ENCODE results near the gene GET4. TPM values are rescaled to one million over a fixed set of nuclear protein-coding genes. Genes with fewer than 3 reads are reported as not detected.

GET4 gene
- total and polyA plus RNA-seq, 2 of the 8 experiments (the other 6 are each of a cell fraction or from before 2014, with no cell fraction given), result 56.7 to 74.1 TPM

DNA sequence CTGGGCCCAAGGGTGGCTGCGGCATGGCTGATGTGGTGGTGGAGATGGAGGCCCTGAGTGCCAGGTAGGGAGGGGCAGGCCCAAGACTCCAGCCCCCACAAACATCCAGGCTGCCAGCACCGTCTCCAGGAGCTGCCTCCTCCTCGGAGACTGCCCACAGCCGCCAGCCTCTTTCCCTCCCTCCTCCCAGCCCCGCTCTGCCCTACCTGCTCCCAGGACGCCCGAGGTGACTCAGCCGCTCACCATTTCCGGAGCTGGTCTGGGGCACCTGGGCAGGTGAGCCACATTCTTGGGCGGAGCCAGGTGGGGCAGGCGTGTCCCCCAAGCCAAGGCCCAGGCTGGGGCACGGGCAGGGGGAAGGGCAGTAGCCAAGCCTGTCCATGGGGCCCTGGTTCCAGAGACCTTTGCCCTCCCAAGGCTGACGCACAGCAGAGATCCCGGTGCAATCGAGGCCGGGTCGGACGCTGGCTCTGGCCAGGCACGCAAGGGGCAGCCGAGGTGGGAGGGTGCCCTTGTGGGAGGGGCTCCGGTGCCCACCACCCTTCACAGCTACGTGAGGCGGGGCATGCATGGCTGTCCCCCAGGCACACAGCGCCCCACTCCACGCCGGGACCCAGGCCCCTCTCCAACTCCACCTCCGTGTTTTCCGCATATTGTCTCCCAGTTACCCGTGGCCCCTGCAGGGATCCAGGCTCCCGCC is 69.4 kb downstream of the GET4 start:
- Histone ChIP-seq H4K20me1 (replicated peaks in 1 of 2; ENCODE audit: control insufficient read depth in 1 of 2, insufficient read depth in 2 of 2, low read length in 2 of 2) (no peaks in the 10 kb centered on the region), H2BK12ac (ENCODE audit: low read depth, low read length) (peak overlapping the region; percentile 99; the same call in 1 of the 2 replicates), H3K79me2 (ENCODE audit: control insufficient read depth in 1 of 2, insufficient read depth in 2 of 2, low read length in 2 of 2) (no peaks in the 10 kb centered on the region), H3K27me3 (replicated peaks in 1 of 4; ENCODE audit: control insufficient read depth in 3 of 4, extremely low read depth in 1 of 4, insufficient read depth in 3 of 4, low read length in 3 of 4) (peaks cover 0 to 4% (median 0%) of the 10 kb centered on the region in 4 experiments; a peak in 2 of 7 replicates), H2AK5ac (ENCODE audit: low read depth, low read length) (no peak overlapping the region; the same call in 1 of the 2 replicates), H3K36me3 (ENCODE audit: control insufficient read depth in 2 of 4, insufficient read depth in 4 of 4, low read length in 3 of 4) (no peaks in the 10 kb centered on the region), H4K91ac (replicated peaks; ENCODE audit: insufficient read length, low read length) (peak overlapping the region; percentile 100), H2BK20ac (ENCODE audit: low read length) (peak overlapping the region; percentile 86), H2BK15ac (ENCODE audit: low read length) (peak overlapping the region; percentile 53; the same call in 1 of the 2 replicates), H3K27ac (ENCODE audit: low read depth, low read length) (peak overlapping the region; percentile 72; the same call in 1 of the 2 replicates), H4K8ac (ENCODE audit: extremely low read depth, insufficient read depth, low read length) (peak overlapping the region; percentile 77), H3K23me2 (ENCODE audit: low read depth, low read length) (no peaks in the 10 kb centered on the region), H3K79me1 (ENCODE audit: low read depth, low read length) (no peaks in the 10 kb centered on the region), H3K18ac (ENCODE audit: extremely low read depth, low read length) (peak overlapping the region; percentile 83), H3K23ac (ENCODE audit: insufficient read length) (no peak overlapping the region), H3K56ac (replicated peaks; ENCODE audit: insufficient read length, low read depth, low read length) (peak overlapping the region; percentile 1), H3K4ac (replicated peaks; ENCODE audit: insufficient read length, low read depth, low read length) (peak overlapping the region; percentile 96), H2AFZ (ENCODE audit: low read length) (0 out of 2 replicates have a peak overlapping the region, but pooled peaks have one; percentile 1), H4K5ac (ENCODE audit: insufficient read length, low read depth, low read length) (peak overlapping the region; percentile 46), H3K9me3 (ENCODE audit: insufficient read depth in 2 of 2, low read depth in 1 of 2, low read length in 1 of 2) (no peaks in the 10 kb centered on the region), H2BK5ac (ENCODE audit: low read depth, low read length) (peak overlapping the region; percentile 93; the same call in 1 of the 2 replicates), H3K4me1 (replicated peaks in 1 of 4; ENCODE audit: control insufficient read depth in 3 of 4, insufficient read depth in 4 of 4, low read length in 3 of 4) (peaks cover 0 to 26% (median 18%) of the 10 kb centered on the region in 4 experiments; a peak in 6 of 7 replicates), H2BK120ac (replicated peaks; ENCODE audit: low read depth, low read length) (peak overlapping the region; percentile 79), H3K4me3 (ENCODE audit: extremely low read depth in 1 of 4, insufficient read depth in 2 of 4, low read depth in 3 of 4, low read length in 4 of 4) (peak overlapping the region in 2 of 4 experiments; percentile 11 to 39; a peak in 3 of 8 replicates), H3K4me2 (ENCODE audit: insufficient read depth in 1 of 2, low read depth in 2 of 2, low read length in 2 of 2) (peak overlapping the region; percentile 47 to 58; a peak in 3 of 4 replicates), H3K14ac (ENCODE audit: insufficient read length) (no peak overlapping the region), H3K9ac (replicated peaks in 1 of 4; ENCODE audit: extremely low read depth in 1 of 4, low read depth in 3 of 4, low read length in 3 of 4) (no peak overlapping the region; a peak in 1 of 7 replicates)
- 37% methylated on average over 16 of the region's 30 CpGs; no CpG with 5 or more reads in 1 of the 2 experiments for WGBS, 2 experiments (ENCODE audit: extremely low coverage in 1 of 2, insufficient coverage in 1 of 2, insufficient read length in 1 of 2, insufficient replicate concordance in 2 of 2, low coverage in 1 of 2, low lambda C conversion rate in 2 of 2, missing lambda C conversion rate in 1 of 2)
- ChIA-PET CTCF (ENCODE audit: partially characterized antibody) (interaction anchor here (1.6 kb wide), 1 partner anchor 47 kb away, joined by 6 read pairs; no protein-coding TSS in a partner anchor), POLR2A (ENCODE audit: partially characterized antibody) (interaction anchor here (0.6 to 1.2 kb wide), 5 partner anchors 10 to 30 kb away, joined by 3 to 6 read pairs (median 3); partner anchors contain the start of gene COX19)
- DNase-seq (ENCODE audit: low read depth in 1 of 2, low spot score in 2 of 2) (peak; percentile 49 to 86), FAIRE-seq (no peak)
- TF ChIP-seq TCF12 (IDR thresholded peaks at IDR 0.05; ENCODE audit: low read depth, low read length) (peak; percentile 51; the same call in 1 of the 2 replicates), ATF2 (IDR thresholded peaks at IDR 0.05; ENCODE audit: low read length) (no peak), USF2 (IDR thresholded peaks at IDR 0.05; ENCODE audit: low read length) (0 out of 2 replicates have a peak, but pooled peaks have one; percentile 5), FOSL1 (IDR thresholded peaks at IDR 0.05; ENCODE audit: insufficient read depth, low read depth, low read length) (no peak), RNF2 (IDR thresholded peaks at IDR 0.05; ENCODE audit: borderline replicate concordance, low read depth, low read length, missing control alignments, poor library complexity, severe bottlenecking) (no peak), TAF7 (optimal IDR thresholded peaks at IDR 0.05; ENCODE audit: borderline replicate concordance, low read depth, low read length) (peak; percentile 30)

Measured in H1 (cell line).